ENCODE results near the gene LCP2.

GRCh38 chr5:170342153-170342725, 44.7 kb upstream of the LCP2 start:
- no peak for TF ChIP-seq CTCF (conservative IDR thresholded peaks at IDR 0.05 in 1 of 2, IDR thresholded peaks at IDR 0.05 in 1 of 2; ENCODE audit: low read depth in 1 of 2, low read length in 2 of 2)
- TF ChIP-seq EZH2 (IDR thresholded peaks at IDR 0.05; ENCODE audit: low read length, missing control alignments), result no peak

All from fibroblast of lung (primary cell).